ENCODE results near the gene RREB1.

- TF ChIP-seq CTCF (conservative IDR thresholded peaks at IDR 0.05 in 1 of 2, IDR thresholded peaks at IDR 0.05 in 1 of 2; ENCODE audit: extremely low read depth in 1 of 2, insufficient read depth in 1 of 2, low read depth in 1 of 2, low read length in 2 of 2): no peak
- TF ChIP-seq EZH2 (IDR thresholded peaks at IDR 0.05; ENCODE audit: borderline replicate concordance, low read length): no peak
Measured at GRCh38 chr6:7171119-7171518, 63.4 kb downstream of the RREB1 start.
